GM18951 (cell line): ENCODE results near the gene PPP1R27.

ENCODE experiments used
- POLR2A ChIP-seq: IDR thresholded peaks from 4 replicates; pipeline ENCODE4 v1.6.1; 2011; ENCODE audit warnings: mild to moderate bottlenecking; ENCODE audit not compliant: insufficient read length, insufficient read depth; ENCODE audit errors: extremely low read depth
- in situ Hi-C: fragments of 300-500 bp; cut with MboI; formaldehyde crosslinking; loops from one replicate; pipeline ENCODE4 v1.12.0; 2022; ENCODE audit warnings: low sequenced_read_pairs, mixed read lengths, inconsistent platforms; ENCODE audit not compliant: unreplicated experiment

Gene PPP1R27

DNA sequence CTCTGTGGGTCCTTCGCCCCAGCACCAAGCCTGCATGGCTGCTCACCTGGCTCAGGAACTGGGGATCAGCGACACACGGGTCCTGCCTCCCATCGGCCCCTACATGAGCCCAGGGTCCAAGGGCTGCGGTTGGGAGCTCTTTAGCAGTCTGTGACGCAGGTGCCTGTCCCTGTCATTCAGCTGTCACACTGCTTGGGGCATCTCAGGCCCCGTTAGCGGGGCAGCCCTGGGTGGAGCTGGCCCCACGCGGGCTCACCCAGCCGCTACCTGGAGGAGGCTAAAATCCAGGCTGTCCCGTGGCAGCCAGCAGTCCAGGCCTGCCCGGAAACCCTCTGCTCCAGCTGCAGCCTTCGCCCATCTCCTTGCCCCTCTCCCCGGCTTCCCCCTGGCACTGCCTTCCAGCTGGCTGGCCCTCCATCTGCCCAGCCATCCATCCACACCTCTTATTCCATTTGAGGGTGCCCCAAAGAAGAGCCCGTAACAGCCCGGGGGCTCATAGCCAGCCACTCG is 27.6 kb downstream of the PPP1R27 start:
- no peak for TF ChIP-seq POLR2A
- in situ Hi-C loops = no loop called here

GRCh38 chr17:81806461-81807209 is 28.2 kb downstream of the PPP1R27 start:
- in situ Hi-C loops = no loop called here

DNA sequence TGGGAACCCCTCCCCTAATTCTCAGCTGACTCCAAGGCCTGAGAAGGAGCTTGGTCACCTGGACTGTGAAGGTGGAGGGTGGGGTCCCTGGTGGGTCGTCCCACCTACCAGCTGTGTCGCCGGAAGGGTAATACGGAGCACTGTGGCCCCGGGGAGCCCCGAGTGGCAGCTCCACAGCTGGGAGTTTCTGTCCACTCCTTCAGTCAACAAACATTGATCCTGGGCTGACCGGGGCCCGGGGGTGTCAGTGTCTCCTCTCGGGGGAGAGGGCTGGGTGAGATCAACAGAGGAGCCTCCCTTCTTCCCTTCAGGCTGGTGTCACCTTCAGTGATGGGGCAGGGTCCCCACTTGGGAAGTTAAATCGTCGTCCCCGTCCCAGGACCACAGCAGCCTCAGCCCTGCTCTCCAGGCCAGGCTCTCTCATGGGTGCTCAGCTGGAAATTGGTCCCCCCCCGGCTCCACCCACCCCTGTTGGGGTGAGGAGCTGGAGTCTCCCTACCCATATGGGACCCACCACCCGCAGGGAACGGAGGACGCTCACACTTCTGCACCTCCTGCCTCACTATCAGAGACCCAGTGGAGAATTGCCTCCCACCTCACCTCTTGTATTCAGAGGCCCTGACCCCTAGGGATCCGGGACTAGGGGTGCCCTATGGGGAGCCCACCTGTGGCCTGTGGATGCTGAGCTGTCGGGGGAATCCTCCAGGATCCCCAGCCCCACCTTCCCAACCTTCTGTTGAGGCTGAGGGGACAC is 29.0 kb downstream of the PPP1R27 start:
- no peak for TF ChIP-seq POLR2A
- in situ Hi-C loops = no loop called here

More at GRCh38 chr17:81806461-81807209, 28.2 kb downstream of the PPP1R27 start:
- no peak for TF ChIP-seq POLR2A

- in situ Hi-C loops = no loop called here
- no peak for TF ChIP-seq POLR2A
Observed at GRCh38 chr17:81804559-81805399, 30.1 kb downstream of the PPP1R27 start.

DNA sequence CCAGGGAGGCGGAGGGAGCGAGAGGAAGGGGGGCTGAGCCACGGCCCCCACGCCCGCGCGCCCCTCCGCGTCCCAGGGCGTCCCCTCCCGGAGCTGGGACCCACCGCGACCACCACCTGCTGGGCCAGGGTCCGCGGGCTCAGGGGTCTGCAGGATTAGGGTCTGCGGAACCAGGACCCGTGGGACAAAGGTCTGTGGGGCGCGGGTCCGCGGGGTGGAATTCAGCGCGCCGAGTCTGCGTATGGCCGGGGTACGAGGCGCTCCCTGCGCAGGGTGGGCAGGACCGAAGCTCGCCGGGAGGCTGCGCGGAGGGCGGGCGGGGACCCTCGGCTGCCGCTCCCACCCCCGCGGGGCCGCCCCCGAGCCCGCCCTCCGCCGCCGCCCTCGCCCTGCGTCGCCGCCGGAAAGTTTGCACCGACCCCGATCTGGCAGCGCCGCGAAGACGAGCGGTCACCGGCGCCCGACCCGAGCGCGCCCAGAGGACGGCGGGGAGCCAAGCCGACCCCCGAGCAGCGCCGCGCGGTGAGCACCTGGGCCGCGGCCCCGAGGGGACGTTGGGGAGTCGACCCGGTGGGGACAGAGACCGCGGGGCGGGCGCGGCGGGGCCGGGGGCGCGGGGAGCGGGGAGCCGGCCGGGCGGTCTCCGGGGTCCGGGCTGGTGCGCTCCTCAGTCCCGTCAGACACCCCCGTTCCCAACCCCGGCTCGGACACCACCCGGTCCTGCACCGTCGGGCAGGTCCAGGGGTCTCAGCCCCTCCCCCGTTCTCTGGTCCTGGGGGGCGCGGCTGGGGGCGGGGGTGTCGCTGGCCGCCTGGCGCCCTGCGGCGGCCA is 30.9 kb downstream of the PPP1R27 start, which contains the start of gene GCGR:
TSS of gene GCGR (plus strand) at position 423 of the 831 bp plus-strand sequence. CDS start 4,869 bp downstream, outside the sequence.
- TF ChIP-seq POLR2A = no peak

GRCh38 chr17:81802856-81803643 is 31.8 kb downstream of the PPP1R27 start:
- in situ Hi-C loops = no loop called here

More for the DNA sequence above, 30.9 kb downstream of the PPP1R27 start, which contains the start of gene GCGR:
- in situ Hi-C loops = no loop called here

GRCh38 chr17:81802048-81802758 is 32.6 kb downstream of the PPP1R27 start:
- no peak for TF ChIP-seq POLR2A
- in situ Hi-C loops = no loop called here

More at GRCh38 chr17:81802856-81803643, 31.8 kb downstream of the PPP1R27 start:
- TF ChIP-seq POLR2A = no peak

GRCh38 chr17:81801327-81801726 is 33.5 kb downstream of the PPP1R27 start:
- in situ Hi-C loops = no loop called here
- no peak for TF ChIP-seq POLR2A

- in situ Hi-C loops = no loop called here
Observed at GRCh38 chr17:81794509-81794908, 40.3 kb downstream of the PPP1R27 start.

DNA sequence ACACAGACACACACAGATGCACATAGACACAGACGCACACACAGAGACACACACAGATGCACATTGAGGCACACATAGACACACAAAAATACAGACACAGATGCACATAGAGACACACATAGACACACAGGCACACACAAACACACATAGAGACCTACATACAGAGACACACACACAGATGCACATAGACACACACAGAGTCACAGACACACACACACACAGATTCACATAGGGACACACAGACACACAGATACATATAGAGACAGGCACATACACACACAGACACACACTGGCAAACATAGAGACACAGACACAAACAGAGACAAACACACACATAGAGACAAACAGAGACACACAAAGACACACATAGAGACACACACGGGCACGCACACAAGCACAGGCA is 40.8 kb downstream of the PPP1R27 start:
- no peak for TF ChIP-seq POLR2A
- in situ Hi-C loops = no loop called here

More at GRCh38 chr17:81794509-81794908, 40.3 kb downstream of the PPP1R27 start:
- TF ChIP-seq POLR2A = no peak
